Stimulated activated naive B cell treated with anti-CD40 and anti-IgM and Interleukin-4, amounts not matched to agents 10 μg/mL and 1 μg/mL and 100 μg/mL, for 72 hours (primary cell): ENCODE measurements around the gene ZNF611.
"Not testable (repeated sequence)": the region's sequence is repeated elsewhere in the genome, so short reads cannot be mapped to it uniquely, and the experiment has no call there.

Experiments used
- ATAC-seq, 2 donors: fragments of 150-1000 bp; cut with Tn5 transposase; replicated peaks; 2 replicates each; pipeline ENCODE4 v1.10.0; 2021; ENCODE audit warnings: moderate library complexity in 1 of 2
- DNase-seq: peaks from one replicate; pipeline ENCODE4 v3.0.0; 2021
- H3K27ac Mint-ChIP-seq: one replicate; pipeline ENCODE4 v1.8.0; 2022; ENCODE audit warnings: mild to moderate bottlenecking, mixed read lengths
- H3K27me3 Mint-ChIP-seq, 2 donors: one replicate each; pipeline ENCODE4 v1.8.0; 2022; ENCODE audit warnings: mixed read lengths in 2 of 2
- H3K36me3 Mint-ChIP-seq, 2 donors: one replicate each; pipeline ENCODE4 v1.8.0; 2022; ENCODE audit warnings: mixed read lengths in 2 of 2, mild to moderate bottlenecking in 1 of 2
- H3K4me1 Mint-ChIP-seq, 2 donors: one replicate each; pipeline ENCODE4 v1.8.0; 2022; ENCODE audit warnings: mixed read lengths in 2 of 2, mild to moderate bottlenecking in 1 of 2
- H3K4me3 Mint-ChIP-seq, 2 donors: one replicate each; pipeline ENCODE4 v1.8.0; 2022; ENCODE audit warnings: mild to moderate bottlenecking in 2 of 2, mixed read lengths in 2 of 2, moderate library complexity in 1 of 2
- H3K9me3 Mint-ChIP-seq, 2 donors: one replicate each; pipeline ENCODE4 v1.8.0; 2022; ENCODE audit warnings: mixed read lengths in 2 of 2, mild to moderate bottlenecking in 1 of 2

ZNF611 gene

GRCh38 chr19:52700673-52701072 lies 34.2 kb downstream of the ZNF611 start:
- no peaks in the 10 kb centered on the region for H3K4me1 Mint-ChIP-seq
- peak overlapping the region; percentile 9 for H3K27ac Mint-ChIP-seq
- H3K27me3 Mint-ChIP-seq: no peaks in the 10 kb centered on the region
- ATAC-seq: no peak
- no peak for DNase-seq
- H3K4me3 Mint-ChIP-seq: no peak overlapping the region
- peaks cover 25 to 45% of the 10 kb centered on the region in 2 donors for H3K36me3 Mint-ChIP-seq
- peaks cover 22 to 32% of the 10 kb centered on the region in 2 donors for H3K9me3 Mint-ChIP-seq

DNA sequence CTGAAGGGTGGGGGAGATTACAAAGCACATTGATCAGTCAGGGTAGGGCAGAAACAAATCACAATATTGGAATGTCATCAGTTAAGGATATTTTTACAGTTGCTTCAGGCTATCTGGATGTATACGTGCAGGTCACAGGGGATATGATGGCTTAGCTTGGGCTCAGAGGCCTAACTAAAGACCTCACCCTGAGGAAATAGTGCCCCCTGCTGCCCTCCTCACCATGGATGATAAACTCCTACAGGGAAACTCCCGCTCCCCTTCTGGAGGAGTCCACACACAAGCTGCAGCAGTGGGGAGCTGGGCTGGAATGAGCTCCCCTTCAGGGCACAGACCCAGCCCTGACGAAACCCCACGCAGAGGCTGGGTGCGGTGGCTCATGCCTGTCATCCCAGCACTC lies 35.3 kb downstream of the ZNF611 start:
- H3K27me3 Mint-ChIP-seq, H3K4me1 Mint-ChIP-seq, ATAC-seq, H3K4me3 Mint-ChIP-seq, DNase-seq: not testable (repeated sequence)
- H3K36me3 Mint-ChIP-seq: peaks cover 14 to 33% of the 10 kb centered on the region in 2 donors
- peaks cover 11 to 21% of the 10 kb centered on the region in 2 donors for H3K9me3 Mint-ChIP-seq
- H3K27ac Mint-ChIP-seq: peak overlapping the region; percentile 60

- Mint-ChIP-seq H3K27me3 (no peaks in the 10 kb centered on the region), H3K36me3 (peaks cover 5 to 15% of the 10 kb centered on the region in 2 donors), H3K4me3 (no peak overlapping the region), H3K9me3 (peaks cover 5 to 15% of the 10 kb centered on the region in 2 donors), H3K4me1 (peaks cover 10 to 24% of the 10 kb centered on the region in 2 donors), H3K27ac (no peak overlapping the region)
- ATAC-seq (no peak), DNase-seq (no peak)
Observed at GRCh38 chr19:52695996-52696395, 38.8 kb downstream of the ZNF611 start.

DNA sequence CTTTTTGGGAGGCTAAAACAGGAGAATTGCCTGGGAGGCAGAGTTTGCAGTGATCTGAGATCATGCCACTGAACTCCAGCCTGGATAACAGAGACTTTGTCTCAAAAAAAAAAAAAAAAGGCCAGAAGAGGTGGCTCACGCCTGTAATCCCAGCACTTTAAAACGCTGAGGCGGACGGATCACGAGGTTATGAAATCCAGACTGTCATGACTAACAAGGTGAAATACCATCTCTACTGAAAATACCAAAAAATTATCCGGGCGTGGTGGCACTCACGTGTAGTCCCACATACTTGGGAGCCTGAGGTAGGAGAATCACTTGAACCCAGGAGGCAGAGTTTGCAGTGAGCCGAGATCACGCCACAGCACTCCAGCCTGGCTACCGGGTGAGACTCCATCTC lies 39.9 kb downstream of the ZNF611 start:
- ATAC-seq: no peak
- peaks cover 14 to 34% of the 10 kb centered on the region in 2 donors for H3K4me1 Mint-ChIP-seq
- peaks cover 0 to 10% of the 10 kb centered on the region in 2 donors for H3K9me3 Mint-ChIP-seq
- no peak for DNase-seq
- H3K27ac Mint-ChIP-seq: no peak overlapping the region
- no peaks in the 10 kb centered on the region for H3K27me3 Mint-ChIP-seq
- no peak overlapping the region for H3K4me3 Mint-ChIP-seq
- peaks cover 2 to 14% of the 10 kb centered on the region in 2 donors for H3K36me3 Mint-ChIP-seq

DNA sequence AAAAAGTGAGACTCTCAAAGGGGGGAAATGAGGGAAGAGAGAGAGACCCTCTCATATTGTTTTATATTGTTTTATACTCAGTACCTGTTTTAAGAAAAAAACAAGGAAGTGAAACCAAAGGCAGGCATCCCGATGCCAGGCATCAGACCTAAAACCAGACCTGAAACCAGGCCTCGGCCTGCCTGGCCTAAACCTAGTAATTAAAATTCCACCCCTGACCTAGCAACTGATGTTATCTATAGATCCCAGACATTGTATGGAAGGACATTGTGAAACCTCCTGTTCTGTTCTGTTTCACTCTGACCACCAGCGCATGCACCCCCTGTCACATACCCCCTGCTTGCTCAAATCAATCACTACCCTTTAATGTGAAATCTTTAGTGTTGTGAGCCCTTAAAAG lies 40.6 kb downstream of the ZNF611 start:
- H3K4me3 Mint-ChIP-seq, H3K9me3 Mint-ChIP-seq, H3K27ac Mint-ChIP-seq, H3K27me3 Mint-ChIP-seq, ATAC-seq: not testable (repeated sequence)
- H3K4me1 Mint-ChIP-seq: peaks cover 18 to 39% of the 10 kb centered on the region in 2 donors
- peak; percentile 7 for DNase-seq
- H3K36me3 Mint-ChIP-seq: peaks cover 2 to 17% of the 10 kb centered on the region in 2 donors

DNA sequence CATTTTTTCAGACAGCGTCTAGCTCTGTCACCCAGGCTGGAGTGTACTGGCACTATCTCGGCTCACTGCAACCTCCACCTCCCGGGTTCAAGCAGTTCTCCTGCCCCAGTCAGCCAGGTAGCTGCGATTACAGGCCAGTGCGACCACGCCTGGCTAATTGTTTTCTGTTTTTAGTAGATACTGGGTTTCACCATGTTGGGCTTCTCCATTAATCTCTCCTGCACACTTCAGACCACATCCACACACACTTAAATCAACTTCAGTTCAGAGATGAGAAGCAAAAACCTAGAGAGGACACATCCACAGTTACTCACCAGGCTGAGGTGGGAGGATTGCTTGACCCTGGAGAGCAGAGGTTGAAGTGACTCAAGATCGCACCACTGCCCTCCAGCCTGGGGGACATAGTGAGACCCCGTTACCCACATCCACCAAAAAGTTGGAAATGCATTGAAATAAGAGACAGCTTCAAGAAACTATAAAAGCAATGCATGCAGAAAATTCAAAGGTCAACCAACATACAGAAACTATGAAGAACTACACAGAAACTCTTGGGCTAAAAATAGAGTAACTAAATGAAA lies 42.3 kb downstream of the ZNF611 start:
- H3K27me3 Mint-ChIP-seq: no peaks in the 10 kb centered on the region
- H3K9me3 Mint-ChIP-seq: no peaks in the 10 kb centered on the region
- ATAC-seq (no peak), DNase-seq (no peak)
- no peak overlapping the region for H3K4me3 Mint-ChIP-seq
- peaks cover 2 to 15% of the 10 kb centered on the region in 2 donors for H3K36me3 Mint-ChIP-seq
- no peak overlapping the region for H3K27ac Mint-ChIP-seq
- H3K4me1 Mint-ChIP-seq: peaks cover 25 to 51% of the 10 kb centered on the region in 2 donors

DNA sequence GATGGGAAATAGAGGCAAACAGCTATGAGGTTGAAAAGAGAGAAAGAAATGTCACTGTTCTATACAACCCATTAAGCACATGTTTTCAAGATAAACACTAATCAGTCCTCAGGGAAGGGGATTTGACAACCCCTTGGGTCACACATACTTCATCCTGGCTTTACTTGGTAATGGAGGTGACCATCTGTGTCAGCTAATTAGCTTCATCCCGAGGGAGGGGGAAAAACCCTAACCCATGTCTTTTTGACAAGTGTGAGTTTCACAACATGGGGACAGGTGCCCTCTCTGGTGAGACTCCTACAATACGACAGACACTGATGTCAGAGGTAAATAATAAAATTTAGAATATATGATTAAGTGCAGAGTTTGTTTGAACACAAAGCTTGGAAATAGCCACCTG lies 43.1 kb downstream of the ZNF611 start:
- Mint-ChIP-seq H3K4me3 (no peak overlapping the region), H3K36me3 (peaks cover 2 to 15% of the 10 kb centered on the region in 2 donors), H3K4me1 (peaks cover 25 to 51% of the 10 kb centered on the region in 2 donors), H3K27me3 (no peaks in the 10 kb centered on the region), H3K9me3 (no peaks in the 10 kb centered on the region), H3K27ac (peak overlapping the region; percentile 20)
- DNase-seq: peak; percentile 16
- no peak for ATAC-seq

GRCh38 chr19:52691215-52691610 lies 43.6 kb downstream of the ZNF611 start:
- Mint-ChIP-seq H3K4me1 (peaks cover 25 to 51% of the 10 kb centered on the region in 2 donors), H3K4me3 (peak overlapping the region; percentile 92 to 96), H3K27ac (peak overlapping the region; percentile 97), H3K27me3 (no peaks in the 10 kb centered on the region), H3K9me3 (no peaks in the 10 kb centered on the region), H3K36me3 (peaks cover 2 to 15% of the 10 kb centered on the region in 2 donors)
- ATAC-seq (no peak), DNase-seq (no peak)

- peaks cover 25 to 51% of the 10 kb centered on the region in 2 donors for H3K4me1 Mint-ChIP-seq
- peaks cover 2 to 15% of the 10 kb centered on the region in 2 donors for H3K36me3 Mint-ChIP-seq
- H3K27ac Mint-ChIP-seq: peak overlapping the region; percentile 97
- H3K9me3 Mint-ChIP-seq: no peaks in the 10 kb centered on the region
- DNase-seq (peak; percentile 81), ATAC-seq (peak; percentile 90 to 95)
- H3K4me3 Mint-ChIP-seq: peak overlapping the region; percentile 92 to 96
- no peaks in the 10 kb centered on the region for H3K27me3 Mint-ChIP-seq
Observed at GRCh38 chr19:52690369-52691214, 44.3 kb downstream of the ZNF611 start.

- H3K27me3 Mint-ChIP-seq: no peaks in the 10 kb centered on the region
- DNase-seq (peak; percentile 17), ATAC-seq (peak; percentile 45 to 51)
- peak overlapping the region; percentile 92 to 96 for H3K4me3 Mint-ChIP-seq
- H3K9me3 Mint-ChIP-seq: no peaks in the 10 kb centered on the region
- peaks cover 8 to 20% of the 10 kb centered on the region in 2 donors for H3K36me3 Mint-ChIP-seq
- H3K27ac Mint-ChIP-seq: peak overlapping the region; percentile 97
- peaks cover 26 to 57% of the 10 kb centered on the region in 2 donors for H3K4me1 Mint-ChIP-seq
Observed at GRCh38 chr19:52689843-52690368, 44.9 kb downstream of the ZNF611 start.

GRCh38 chr19:52688925-52689796 lies 45.7 kb downstream of the ZNF611 start:
- not testable (repeated sequence) for DNase-seq, H3K27me3 Mint-ChIP-seq, ATAC-seq, H3K9me3 Mint-ChIP-seq
- peak overlapping the region; percentile 97 for H3K27ac Mint-ChIP-seq
- H3K4me3 Mint-ChIP-seq: peak overlapping the region; percentile 92 to 96
- peaks cover 12 to 27% of the 10 kb centered on the region in 2 donors for H3K36me3 Mint-ChIP-seq
- H3K4me1 Mint-ChIP-seq: peaks cover 27 to 59% of the 10 kb centered on the region in 2 donors

DNA sequence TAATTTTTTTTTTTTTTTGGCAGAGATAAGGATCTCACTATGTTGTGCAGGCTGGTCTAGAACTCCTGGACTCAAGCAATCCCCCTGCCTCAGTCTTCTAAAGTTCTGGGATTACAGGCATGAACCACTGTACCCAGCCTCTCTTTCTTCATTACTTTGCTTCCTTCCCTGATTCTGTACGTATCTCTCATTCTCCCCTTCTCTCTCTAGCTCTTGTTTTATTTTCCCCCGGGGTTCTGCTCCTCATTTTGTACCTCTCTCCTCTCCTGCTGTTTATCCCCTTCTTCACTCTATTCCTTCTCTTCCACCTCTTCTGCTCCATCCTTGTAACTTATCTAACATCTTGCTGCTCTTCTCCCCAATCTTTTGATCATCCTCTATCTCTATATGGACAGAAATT lies 46.5 kb downstream of the ZNF611 start:
- H3K27ac Mint-ChIP-seq: no peak overlapping the region
- H3K4me1 Mint-ChIP-seq: peaks cover 27 to 55% of the 10 kb centered on the region in 2 donors
- H3K27me3 Mint-ChIP-seq: no peaks in the 10 kb centered on the region
- no peaks in the 10 kb centered on the region for H3K9me3 Mint-ChIP-seq
- H3K36me3 Mint-ChIP-seq: peaks cover 12 to 32% of the 10 kb centered on the region in 2 donors
- no peak overlapping the region for H3K4me3 Mint-ChIP-seq
- ATAC-seq (no peak), DNase-seq (no peak)

GRCh38 chr19:52687684-52688083 lies 47.2 kb downstream of the ZNF611 start:
- ATAC-seq: no peak
- no peak for DNase-seq
- Mint-ChIP-seq H3K27me3 (no peaks in the 10 kb centered on the region), H3K27ac (no peak overlapping the region), H3K4me1 (peaks cover 27 to 51% of the 10 kb centered on the region in 2 donors), H3K4me3 (no peak overlapping the region), H3K36me3 (peaks cover 17 to 38% of the 10 kb centered on the region in 2 donors), H3K9me3 (no peaks in the 10 kb centered on the region)

DNA sequence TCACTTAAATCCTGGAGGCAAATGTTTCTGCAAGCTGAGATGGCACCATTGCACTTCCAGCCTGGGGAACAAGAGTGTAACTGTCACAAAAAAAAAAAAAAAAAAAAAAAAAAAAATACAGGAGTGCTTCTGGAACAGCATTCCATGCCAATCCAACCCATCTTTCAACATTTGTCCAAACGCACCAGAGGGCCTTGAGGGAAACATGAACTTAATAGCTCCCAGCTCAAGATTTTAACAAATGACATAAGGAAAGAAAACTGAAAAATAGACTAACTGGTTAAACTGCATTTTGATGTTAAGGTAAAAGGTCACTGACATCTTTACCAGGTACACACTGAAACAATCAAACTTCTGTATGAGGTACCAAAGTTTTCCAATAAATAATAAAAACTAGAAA lies 49.0 kb downstream of the ZNF611 start:
- Mint-ChIP-seq H3K36me3 (peaks cover 18 to 43% of the 10 kb centered on the region in 2 donors), H3K9me3 (no peaks in the 10 kb centered on the region), H3K4me1 (peaks cover 22 to 38% of the 10 kb centered on the region in 2 donors), H3K4me3 (no peak overlapping the region), H3K27me3 (no peaks in the 10 kb centered on the region), H3K27ac (no peak overlapping the region)
- ATAC-seq (no peak), DNase-seq (no peak)
